HG02763 (cell line): ENCODE data around the gene RADX.
"Not testable (repeated sequence)": the region's sequence is repeated elsewhere in the genome, so short reads cannot be mapped to it uniquely, and the experiment has no call there.

Experiments
- ATAC-seq: cut with Tn5 transposase; IDR thresholded peaks from one replicate; pipeline ENCODE4 v1.9.1; 2021; ENCODE audit warnings: mild to moderate bottlenecking, moderate library complexity; ENCODE audit not compliant: unreplicated experiment

The RADX gene

GRCh38 chrX:106611679-106612392 is at the start of gene RADX:
Gene RADX (plus strand): TSS chrX:106611978. CDS start chrX:106612081, 103 bp downstream.
- peak; percentile 97 for ATAC-seq

GRCh38 chrX:106564986-106565385 is 46.8 kb upstream of the RADX start:
- no peak for ATAC-seq

GRCh38 chrX:106566362-106566761 is 45.4 kb upstream of the RADX start:
- no peak for ATAC-seq

DNA sequence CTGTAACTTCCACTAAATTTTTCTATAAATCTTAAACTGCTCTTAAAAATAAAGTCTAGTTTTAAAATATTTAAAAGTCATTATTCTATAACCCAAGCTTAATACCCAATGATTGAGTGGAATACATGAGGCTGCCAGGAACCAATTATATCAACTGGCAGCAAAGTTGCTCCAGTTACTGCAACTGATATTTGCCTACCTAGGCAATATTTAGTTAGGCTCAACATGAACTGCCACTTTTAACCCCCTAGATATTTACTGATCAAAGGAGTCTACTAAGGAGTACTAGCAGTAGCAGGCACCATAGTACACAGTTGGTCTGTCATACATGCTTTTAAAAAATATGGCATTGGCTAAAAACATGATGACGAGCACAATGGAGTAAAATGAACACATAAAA is 29.9 kb upstream of the RADX start:
- no peak for ATAC-seq

GRCh38 chrX:106585478-106585877 is 26.3 kb upstream of the RADX start:
- no peak for ATAC-seq

DNA sequence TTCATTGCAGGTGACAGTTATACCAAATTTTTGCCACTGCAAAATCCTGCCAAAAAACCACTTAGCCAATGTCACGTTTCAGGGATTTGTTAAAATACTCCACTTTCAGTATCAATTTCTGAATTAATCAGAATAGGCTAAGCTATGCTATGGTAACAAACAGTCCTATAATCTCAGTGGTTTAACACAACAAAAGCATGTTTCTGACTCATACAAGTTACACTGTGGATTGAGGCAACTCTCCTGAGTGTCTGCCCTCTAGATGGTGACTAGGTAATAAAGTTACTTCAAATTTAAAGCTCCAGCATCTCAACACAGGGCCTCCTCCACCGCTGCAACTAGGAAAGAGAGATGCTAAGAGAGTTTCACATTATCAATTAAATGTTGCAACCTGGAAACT is 23.0 kb upstream of the RADX start:
- ATAC-seq, result no peak

- peak; percentile 57 for ATAC-seq
These were observed 12.4 kb upstream of the RADX start for GRCh38 chrX:106599411-106599810.

GRCh38 chrX:106606571-106606970 is 5.2 kb upstream of the RADX start:
- ATAC-seq, result no peak

GRCh38 chrX:106608016-106608415 is 3.8 kb upstream of the RADX start:
- no peak for ATAC-seq

- ATAC-seq, result no peak
These were observed 480 bp upstream of the RADX start for GRCh38 chrX:106611317-106611678.

GRCh38 chrX:106612393-106612763 is 600 bp downstream of the RADX start:
- peak; percentile 20 for ATAC-seq

DNA sequence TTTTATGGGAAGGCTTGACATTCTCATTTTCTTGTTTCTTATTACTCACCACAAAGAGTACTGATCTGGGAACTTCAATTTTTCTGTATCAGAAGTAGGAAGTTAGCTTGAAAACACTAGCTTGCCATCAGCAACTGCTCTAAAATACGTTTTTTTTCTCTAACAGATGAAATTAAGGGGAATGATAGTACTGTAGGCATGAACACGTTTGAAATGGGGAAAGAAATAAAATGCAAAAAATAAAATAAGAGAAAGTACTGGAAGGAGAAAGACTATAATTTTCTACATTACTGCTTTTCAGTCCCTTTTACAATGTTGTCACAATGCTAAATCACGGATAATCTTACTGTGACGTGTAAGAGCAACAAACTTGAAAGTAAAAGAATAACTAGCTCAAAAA is 1.5 kb downstream of the RADX start:
- no peak for ATAC-seq

GRCh38 chrX:106615041-106615440 is 3.3 kb downstream of the RADX start:
- no peak for ATAC-seq

GRCh38 chrX:106619797-106620196 is 8.0 kb downstream of the RADX start:
- ATAC-seq, result no peak

DNA sequence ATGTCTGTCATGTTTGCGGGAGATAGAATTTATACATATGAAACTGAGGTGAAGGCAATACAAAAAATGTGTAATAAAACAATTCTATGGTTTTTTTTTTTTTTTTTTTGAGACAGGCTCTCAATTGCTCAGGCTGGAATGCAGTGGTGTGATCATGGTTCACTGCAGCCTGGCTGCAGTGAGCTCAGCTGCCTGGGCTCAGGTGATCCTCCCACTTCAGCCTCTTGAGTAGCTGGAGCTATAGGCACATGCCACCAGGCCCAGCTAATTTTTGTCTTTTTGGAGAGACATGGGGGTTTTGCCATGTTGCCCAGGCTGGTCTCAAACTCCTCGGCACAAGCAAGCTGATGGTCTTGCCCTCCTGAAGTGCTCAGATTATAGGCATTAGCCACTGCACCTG is 10.1 kb downstream of the RADX start:
- no peak for ATAC-seq

GRCh38 chrX:106626789-106627188 is 15.0 kb downstream of the RADX start:
- no peak for ATAC-seq

GRCh38 chrX:106631615-106632014 is 19.8 kb downstream of the RADX start:
- no peak for ATAC-seq

- peak; percentile 96 for ATAC-seq
These were observed 38.0 kb downstream of the RADX start for GRCh38 chrX:106649523-106650428.

GRCh38 chrX:106653625-106654024 is 41.8 kb downstream of the RADX start:
- not testable (repeated sequence) for ATAC-seq

GRCh38 chrX:106670631-106671030 is 58.9 kb downstream of the RADX start:
- ATAC-seq, result no peak

DNA sequence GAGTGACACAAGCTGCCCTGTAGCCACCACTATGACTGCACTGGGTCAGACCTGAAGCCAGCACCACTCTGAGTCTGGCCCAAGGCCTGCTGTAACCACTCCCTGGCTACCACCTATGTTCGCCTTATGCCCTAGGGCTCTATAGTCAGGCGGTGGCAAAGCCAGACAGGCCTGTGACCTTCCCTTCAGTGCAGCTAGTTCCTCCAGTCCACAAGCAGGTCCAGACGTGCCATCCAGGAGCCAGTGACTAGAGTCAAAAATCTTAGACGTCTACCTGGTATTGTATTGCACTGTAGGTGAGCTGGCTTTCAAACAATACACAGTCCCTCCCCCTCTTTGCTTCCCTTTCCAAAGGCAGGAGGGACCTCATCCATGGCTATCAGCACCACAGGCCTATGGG is 60.7 kb downstream of the RADX start:
- ATAC-seq, result no peak

- ATAC-seq, result no peak
These were observed 68.9 kb downstream of the RADX start for GRCh38 chrX:106680716-106681115.
